ENCODE data around the gene ZNF275. TPM values are rescaled to one million over a fixed set of nuclear protein-coding genes. Genes with fewer than 3 reads are reported as not detected.

The ZNF275 gene
- total RNA-seq, 1 donor from 2014 or later = 8.5 TPM

DNA sequence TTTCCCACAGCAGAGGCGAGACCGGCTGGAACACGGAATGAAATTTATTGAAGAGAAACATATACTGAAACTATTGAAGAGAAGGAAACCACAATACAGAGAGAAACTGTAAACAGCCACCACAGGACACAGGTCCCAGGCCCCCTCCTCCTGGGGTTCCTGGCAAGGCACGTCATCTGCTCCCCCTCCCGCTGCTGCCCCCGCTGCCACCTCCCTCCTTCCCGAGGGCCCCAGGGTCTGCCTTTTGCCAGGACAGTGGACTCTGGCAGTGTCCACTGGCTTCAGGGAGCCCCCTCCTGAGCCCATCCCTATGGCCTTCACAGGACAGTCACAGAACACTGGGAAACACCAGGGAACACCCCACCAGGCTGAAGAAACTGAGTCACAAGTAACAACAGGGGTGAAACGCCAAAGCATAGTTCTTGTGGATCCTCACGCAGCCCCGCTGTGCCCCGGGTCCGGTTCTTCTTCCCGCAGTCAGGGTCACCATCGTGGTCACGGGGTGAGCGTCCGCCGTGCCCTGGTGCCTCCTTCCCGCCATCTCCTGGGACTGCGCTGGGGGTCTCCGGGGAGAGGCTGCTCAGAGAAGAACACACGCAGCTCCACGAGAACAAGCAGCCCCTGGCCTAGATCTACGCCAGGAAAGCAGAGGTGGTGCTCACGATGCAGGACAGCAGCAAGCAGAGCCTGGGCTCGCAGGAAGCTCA is 61.8 kb downstream of the ZNF275 start:
- TF ChIP-seq, protein P1, sequence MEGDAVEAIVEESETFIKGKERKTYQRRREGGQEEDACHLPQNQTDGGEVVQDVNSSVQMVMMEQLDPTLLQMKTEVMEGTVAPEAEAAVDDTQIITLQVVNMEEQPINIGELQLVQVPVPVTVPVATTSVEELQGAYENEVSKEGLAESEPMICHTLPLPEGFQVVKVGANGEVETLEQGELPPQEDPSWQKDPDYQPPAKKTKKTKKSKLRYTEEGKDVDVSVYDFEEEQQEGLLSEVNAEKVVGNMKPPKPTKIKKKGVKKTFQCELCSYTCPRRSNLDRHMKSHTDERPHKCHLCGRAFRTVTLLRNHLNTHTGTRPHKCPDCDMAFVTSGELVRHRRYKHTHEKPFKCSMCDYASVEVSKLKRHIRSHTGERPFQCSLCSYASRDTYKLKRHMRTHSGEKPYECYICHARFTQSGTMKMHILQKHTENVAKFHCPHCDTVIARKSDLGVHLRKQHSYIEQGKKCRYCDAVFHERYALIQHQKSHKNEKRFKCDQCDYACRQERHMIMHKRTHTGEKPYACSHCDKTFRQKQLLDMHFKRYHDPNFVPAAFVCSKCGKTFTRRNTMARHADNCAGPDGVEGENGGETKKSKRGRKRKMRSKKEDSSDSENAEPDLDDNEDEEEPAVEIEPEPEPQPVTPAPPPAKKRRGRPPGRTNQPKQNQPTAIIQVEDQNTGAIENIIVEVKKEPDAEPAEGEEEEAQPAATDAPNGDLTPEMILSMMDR (IDR thresholded peaks at IDR 0.05; ENCODE audit: partially characterized antibody, unreplicated experiment) = no peak
- H3K27me3 Mint-ChIP-seq (ENCODE audit: unreplicated experiment) = no peaks in the 10 kb centered on the region
- H3K9me3 Mint-ChIP-seq (ENCODE audit: unreplicated experiment) = no peaks in the 10 kb centered on the region
- H3K27ac Mint-ChIP-seq (ENCODE audit: unreplicated experiment) = no peak overlapping the region
- no peaks in the 10 kb centered on the region for H3K36me3 Mint-ChIP-seq (ENCODE audit: unreplicated experiment)
- no peak overlapping the region for H3K4me3 Mint-ChIP-seq (ENCODE audit: unreplicated experiment)
- H3K4me1 Mint-ChIP-seq (ENCODE audit: low read depth, unreplicated experiment) = no peaks in the 10 kb centered on the region
- no peak for DNase-seq

DNA sequence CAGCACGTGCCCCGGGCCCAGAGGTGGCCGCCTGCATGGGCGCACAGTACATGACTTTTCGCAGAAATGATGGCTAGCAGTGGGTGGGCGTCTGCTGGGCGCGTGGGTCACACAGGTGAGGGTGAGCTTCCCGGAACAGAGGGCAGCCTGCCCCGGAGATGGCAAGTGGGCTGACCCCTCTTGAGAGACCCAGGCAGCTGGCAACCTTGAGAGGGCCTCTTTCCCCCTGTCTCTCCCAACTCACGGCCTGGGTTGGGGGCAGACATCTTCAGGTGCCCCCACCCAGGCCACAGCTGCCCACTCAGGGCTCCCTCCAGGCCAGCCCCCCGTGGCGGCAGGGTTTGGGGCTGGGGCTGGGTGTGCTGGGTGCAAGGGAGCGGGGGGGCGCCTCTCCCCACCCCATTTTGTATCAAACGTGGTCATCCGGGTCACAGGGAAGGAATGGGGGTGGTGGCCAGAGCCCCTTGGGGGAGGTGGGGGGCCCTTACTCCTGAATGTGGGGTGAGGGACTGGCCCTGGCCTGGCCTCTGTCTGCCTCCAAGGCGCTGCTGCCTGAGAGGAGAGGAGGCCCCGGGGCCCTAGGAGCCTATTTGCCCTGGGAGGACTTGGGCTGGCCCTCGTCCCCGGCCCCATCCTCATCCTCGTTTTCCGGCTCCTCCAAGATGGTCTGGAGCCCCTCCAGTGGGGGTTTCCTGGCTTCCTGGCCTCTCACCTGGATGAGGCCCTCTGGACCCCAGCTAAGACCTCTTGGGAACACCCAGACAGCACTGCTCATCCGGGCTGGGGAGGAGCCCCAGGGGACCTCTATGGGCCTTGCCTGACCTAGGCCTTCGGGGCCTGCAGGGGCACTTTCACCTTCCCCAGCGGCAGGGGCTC is 62.6 kb downstream of the ZNF275 start:
- H3K4me3 Mint-ChIP-seq (ENCODE audit: unreplicated experiment) = no peak overlapping the region
- H3K9me3 Mint-ChIP-seq (ENCODE audit: unreplicated experiment) = no peaks in the 10 kb centered on the region
- H3K27ac Mint-ChIP-seq (ENCODE audit: unreplicated experiment) = no peak overlapping the region
- TF ChIP-seq, protein P1 (IDR thresholded peaks at IDR 0.05; ENCODE audit: partially characterized antibody, unreplicated experiment) = no peak
- no peak for DNase-seq
- no peaks in the 10 kb centered on the region for H3K27me3 Mint-ChIP-seq (ENCODE audit: unreplicated experiment)
- H3K4me1 Mint-ChIP-seq (ENCODE audit: low read depth, unreplicated experiment) = no peaks in the 10 kb centered on the region
- no peaks in the 10 kb centered on the region for H3K36me3 Mint-ChIP-seq (ENCODE audit: unreplicated experiment)

DNA sequence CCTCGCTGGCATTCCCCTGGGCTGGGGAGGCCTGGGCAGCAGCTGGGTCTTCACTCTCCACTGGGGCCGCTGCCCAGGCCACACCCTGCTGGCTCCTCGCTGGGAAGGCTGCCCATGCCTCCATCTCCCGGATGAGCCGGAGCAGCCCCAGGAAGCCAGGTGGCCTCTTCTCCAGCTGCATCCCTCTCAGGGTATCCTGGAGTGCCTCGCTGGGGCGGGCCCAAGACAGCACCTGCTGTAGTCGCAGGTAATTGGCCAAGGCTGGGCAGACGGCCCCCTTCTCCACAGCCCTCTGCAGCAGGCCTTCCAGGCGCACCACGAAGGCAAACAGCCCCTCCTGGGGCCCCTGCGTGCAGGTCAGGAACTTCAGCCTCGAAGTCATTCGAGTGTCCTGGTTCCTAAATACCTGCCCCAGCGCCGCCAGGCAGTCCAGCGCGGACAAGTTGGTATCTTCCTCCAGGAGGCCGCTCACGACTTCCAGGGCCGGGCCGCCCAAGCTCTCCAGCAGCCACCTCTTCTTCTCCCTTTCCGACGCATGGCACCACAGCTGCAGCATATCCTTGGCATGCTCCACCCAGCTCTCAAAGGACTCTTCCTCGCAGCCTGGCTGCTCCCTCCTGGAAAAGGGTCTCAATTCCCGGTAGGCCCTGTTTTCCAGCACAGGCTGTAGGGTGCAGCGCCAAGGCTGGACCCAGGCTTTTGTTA is 63.5 kb downstream of the ZNF275 start:
- Mint-ChIP-seq H3K36me3 (ENCODE audit: unreplicated experiment) (no peaks in the 10 kb centered on the region), H3K27me3 (ENCODE audit: unreplicated experiment) (no peaks in the 10 kb centered on the region), H3K9me3 (ENCODE audit: unreplicated experiment) (no peaks in the 10 kb centered on the region), H3K4me3 (ENCODE audit: unreplicated experiment) (no peak overlapping the region), H3K4me1 (ENCODE audit: low read depth, unreplicated experiment) (no peaks in the 10 kb centered on the region), H3K27ac (ENCODE audit: unreplicated experiment) (no peak overlapping the region)
- no peak for DNase-seq
- TF ChIP-seq, protein P1 (IDR thresholded peaks at IDR 0.05; ENCODE audit: partially characterized antibody, unreplicated experiment) = no peak

DNA sequence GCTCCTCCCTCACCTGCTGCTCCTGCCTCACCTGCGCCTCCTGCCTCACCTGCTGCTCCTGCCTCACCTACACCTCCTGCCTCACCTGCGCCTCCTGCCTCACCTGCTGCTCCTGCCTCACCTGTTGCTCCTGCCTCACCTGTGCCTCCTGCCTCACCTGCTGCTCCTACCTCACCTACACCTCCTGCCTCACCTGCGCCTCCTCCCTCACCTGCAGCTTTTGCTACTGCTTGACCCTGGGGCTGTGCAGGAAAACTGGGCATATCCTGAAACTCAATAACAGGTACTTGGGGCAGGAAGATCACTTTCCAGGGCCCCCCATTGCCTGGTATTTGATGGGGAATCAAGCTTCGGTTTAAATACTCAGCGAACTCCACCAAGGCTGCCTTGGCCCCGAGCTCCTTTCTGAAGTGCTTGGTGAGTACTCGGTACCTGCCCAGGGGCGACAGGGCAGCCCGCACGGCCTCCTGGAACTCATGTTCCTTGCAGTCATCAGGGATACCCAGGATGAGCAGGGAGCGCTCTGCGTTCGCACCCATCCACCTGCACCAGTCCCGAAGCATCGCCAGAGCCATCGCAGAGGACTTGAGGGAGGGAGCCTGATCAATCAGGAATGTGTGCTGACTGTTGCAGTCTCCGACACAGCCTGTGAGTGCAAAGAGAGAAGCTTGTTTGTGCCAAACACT is 64.5 kb downstream of the ZNF275 start:
- H3K27ac Mint-ChIP-seq (ENCODE audit: unreplicated experiment) = no peak overlapping the region
- H3K4me1 Mint-ChIP-seq (ENCODE audit: low read depth, unreplicated experiment) = no peaks in the 10 kb centered on the region
- H3K9me3 Mint-ChIP-seq (ENCODE audit: unreplicated experiment) = no peaks in the 10 kb centered on the region
- no peaks in the 10 kb centered on the region for H3K27me3 Mint-ChIP-seq (ENCODE audit: unreplicated experiment)
- no peak overlapping the region for H3K4me3 Mint-ChIP-seq (ENCODE audit: unreplicated experiment)
- TF ChIP-seq, protein P1 (IDR thresholded peaks at IDR 0.05; ENCODE audit: partially characterized antibody, unreplicated experiment) = no peak
- H3K36me3 Mint-ChIP-seq (ENCODE audit: unreplicated experiment) = no peaks in the 10 kb centered on the region
- no peak for DNase-seq
